ENCODE measurements around the gene AGPAT4. TPM values are rescaled to one million over a fixed set of nuclear protein-coding genes. Genes with fewer than 3 reads are reported as not detected.
"Not testable (repeated sequence)": the region's sequence is repeated elsewhere in the genome, so short reads cannot be mapped to it uniquely, and the experiment has no call there.

AGPAT4 gene
- polyA plus RNA-seq (2011; rRNA removed) (3.1 and 3.7 TPM in 2 replicates), polyA minus RNA-seq (2011; rRNA and poly(A)+ RNA removed) (1.8 and 2.1 TPM in 2 replicates)

- ChIA-PET CTCF (interaction anchor here (0.7 kb wide), 2 partner anchors 144 to 282 kb away, joined by 3 read pairs; no protein-coding TSS in a partner anchor), POLR2A (interaction anchor here (0.6 to 1.0 kb wide), 6 partner anchors 17 to 262 kb away, joined by 3 to 14 read pairs (median 9); no protein-coding TSS in a partner anchor)
- TF ChIP-seq, protein P1, sequence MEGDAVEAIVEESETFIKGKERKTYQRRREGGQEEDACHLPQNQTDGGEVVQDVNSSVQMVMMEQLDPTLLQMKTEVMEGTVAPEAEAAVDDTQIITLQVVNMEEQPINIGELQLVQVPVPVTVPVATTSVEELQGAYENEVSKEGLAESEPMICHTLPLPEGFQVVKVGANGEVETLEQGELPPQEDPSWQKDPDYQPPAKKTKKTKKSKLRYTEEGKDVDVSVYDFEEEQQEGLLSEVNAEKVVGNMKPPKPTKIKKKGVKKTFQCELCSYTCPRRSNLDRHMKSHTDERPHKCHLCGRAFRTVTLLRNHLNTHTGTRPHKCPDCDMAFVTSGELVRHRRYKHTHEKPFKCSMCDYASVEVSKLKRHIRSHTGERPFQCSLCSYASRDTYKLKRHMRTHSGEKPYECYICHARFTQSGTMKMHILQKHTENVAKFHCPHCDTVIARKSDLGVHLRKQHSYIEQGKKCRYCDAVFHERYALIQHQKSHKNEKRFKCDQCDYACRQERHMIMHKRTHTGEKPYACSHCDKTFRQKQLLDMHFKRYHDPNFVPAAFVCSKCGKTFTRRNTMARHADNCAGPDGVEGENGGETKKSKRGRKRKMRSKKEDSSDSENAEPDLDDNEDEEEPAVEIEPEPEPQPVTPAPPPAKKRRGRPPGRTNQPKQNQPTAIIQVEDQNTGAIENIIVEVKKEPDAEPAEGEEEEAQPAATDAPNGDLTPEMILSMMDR (IDR thresholded peaks at IDR 0.05; ENCODE audit: insufficient read depth, low read depth, low read length) = no peak
- Histone ChIP-seq H3K27me3 (ENCODE audit: control insufficient read depth, insufficient read depth, low read length) (no peaks in the 10 kb centered on the region), H3K36me3 (ENCODE audit: control insufficient read depth, insufficient read depth, low read length) (no peaks in the 10 kb centered on the region), H3K4me3 (ENCODE audit: low read depth, low read length) (peak within 1 kb of the TSS; percentile 55)
- DNase-seq (ENCODE audit: low read depth) = peak; percentile 86
Measured at GRCh38 chr6:161273752-161274487, at the start of gene AGPAT4. AGPAT4 (minus strand) TSS chr6:161274061; CDS start chr6:161232213, 41,848 bp downstream.

DNA sequence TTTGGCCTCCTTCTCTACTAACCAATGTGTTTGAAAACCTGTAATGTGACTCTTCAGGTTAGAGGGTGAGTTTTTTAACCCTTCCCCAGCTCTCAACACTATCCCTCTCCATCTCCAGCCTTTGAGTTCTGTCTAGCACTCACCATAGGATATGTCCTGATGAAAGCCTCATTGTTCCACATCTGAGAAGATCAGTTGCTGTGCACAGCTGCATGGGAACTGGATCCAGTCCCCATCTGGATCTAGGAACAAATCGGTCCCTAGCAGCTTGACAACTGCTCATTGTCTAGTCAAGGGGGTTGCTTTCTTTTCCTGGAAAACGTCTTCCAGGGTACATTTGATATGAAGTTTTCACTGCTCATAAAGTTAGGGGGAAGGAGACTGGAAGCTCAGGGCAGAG is 45.4 kb upstream of the AGPAT4 start:
- DNase-seq (ENCODE audit: low read depth) = no peak
- Histone ChIP-seq H3K36me3 (ENCODE audit: control insufficient read depth, insufficient read depth, low read length) (no peaks in the 10 kb centered on the region), H3K27me3 (ENCODE audit: control insufficient read depth, insufficient read depth, low read length) (no peaks in the 10 kb centered on the region), H3K4me3 (ENCODE audit: low read depth, low read length) (no peak overlapping the region)
- TF ChIP-seq, protein P1 (IDR thresholded peaks at IDR 0.05; ENCODE audit: insufficient read depth, low read depth, low read length) = no peak
- ChIA-PET CTCF (interaction anchor here (1.5 kb wide), 1 partner anchor 166 kb away, joined by 4 read pairs; no protein-coding TSS in a partner anchor), POLR2A (no interaction called here)

DNA sequence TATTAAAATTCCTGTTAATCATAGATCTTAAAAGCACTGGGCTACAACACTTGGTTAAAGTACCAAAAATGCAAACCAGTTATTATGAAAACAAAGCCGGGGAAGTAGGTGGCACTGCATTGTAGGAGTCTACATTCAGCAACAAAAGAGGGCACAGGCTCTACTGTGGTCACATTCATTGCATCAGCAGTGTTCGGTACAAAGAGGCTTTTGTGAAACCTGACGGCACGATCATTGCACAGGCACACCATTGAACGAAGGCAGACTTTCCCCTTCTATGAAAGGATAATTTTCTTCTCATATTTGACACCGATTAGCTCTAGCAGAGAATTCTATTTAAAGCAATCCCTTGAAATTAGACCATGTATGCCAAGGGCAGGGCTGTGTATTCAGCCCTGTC is 44.6 kb upstream of the AGPAT4 start:
- CTCF ChIA-PET = no interaction called here
- H3K27me3 ChIP-seq (ENCODE audit: control insufficient read depth, insufficient read depth, low read length) = no peaks in the 10 kb centered on the region

DNA sequence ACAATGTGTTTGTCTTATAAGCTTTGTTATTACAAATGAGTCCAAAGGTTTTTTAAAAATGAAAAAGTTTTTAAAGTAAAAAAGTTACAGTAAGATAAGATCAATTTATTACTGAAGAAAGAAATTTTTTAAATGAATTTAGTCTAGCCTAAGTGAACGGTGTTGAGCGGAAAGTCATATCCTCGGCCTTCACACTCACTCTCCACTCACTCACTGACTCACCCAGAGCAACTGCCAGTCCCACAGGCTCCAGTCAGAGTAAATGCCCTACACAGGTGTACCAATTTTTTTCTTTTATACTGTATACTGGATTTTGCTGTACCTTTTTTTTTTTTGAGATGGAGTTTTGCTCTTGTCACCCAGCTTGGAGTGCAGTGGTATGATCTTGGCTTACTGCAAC is 42.7 kb upstream of the AGPAT4 start:
- ChIA-PET CTCF (no interaction called here), POLR2A (no interaction called here)
- Histone ChIP-seq H3K4me3 (ENCODE audit: low read depth, low read length) (no peak overlapping the region), H3K36me3 (ENCODE audit: control insufficient read depth, insufficient read depth, low read length) (no peaks in the 10 kb centered on the region), H3K27me3 (ENCODE audit: control insufficient read depth, insufficient read depth, low read length) (no peaks in the 10 kb centered on the region)
- TF ChIP-seq, protein P1 (IDR thresholded peaks at IDR 0.05; ENCODE audit: insufficient read depth, low read depth, low read length) = no peak
- DNase-seq (ENCODE audit: low read depth) = no peak

More for the DNA sequence above, 44.6 kb upstream of the AGPAT4 start:
- TF ChIP-seq, protein P1 (IDR thresholded peaks at IDR 0.05; ENCODE audit: insufficient read depth, low read depth, low read length) = no peak
- POLR2A ChIA-PET = no interaction called here
- Histone ChIP-seq H3K36me3 (ENCODE audit: control insufficient read depth, insufficient read depth, low read length) (no peaks in the 10 kb centered on the region), H3K4me3 (ENCODE audit: low read depth, low read length) (no peak overlapping the region)
- no peak for DNase-seq (ENCODE audit: low read depth)

DNA sequence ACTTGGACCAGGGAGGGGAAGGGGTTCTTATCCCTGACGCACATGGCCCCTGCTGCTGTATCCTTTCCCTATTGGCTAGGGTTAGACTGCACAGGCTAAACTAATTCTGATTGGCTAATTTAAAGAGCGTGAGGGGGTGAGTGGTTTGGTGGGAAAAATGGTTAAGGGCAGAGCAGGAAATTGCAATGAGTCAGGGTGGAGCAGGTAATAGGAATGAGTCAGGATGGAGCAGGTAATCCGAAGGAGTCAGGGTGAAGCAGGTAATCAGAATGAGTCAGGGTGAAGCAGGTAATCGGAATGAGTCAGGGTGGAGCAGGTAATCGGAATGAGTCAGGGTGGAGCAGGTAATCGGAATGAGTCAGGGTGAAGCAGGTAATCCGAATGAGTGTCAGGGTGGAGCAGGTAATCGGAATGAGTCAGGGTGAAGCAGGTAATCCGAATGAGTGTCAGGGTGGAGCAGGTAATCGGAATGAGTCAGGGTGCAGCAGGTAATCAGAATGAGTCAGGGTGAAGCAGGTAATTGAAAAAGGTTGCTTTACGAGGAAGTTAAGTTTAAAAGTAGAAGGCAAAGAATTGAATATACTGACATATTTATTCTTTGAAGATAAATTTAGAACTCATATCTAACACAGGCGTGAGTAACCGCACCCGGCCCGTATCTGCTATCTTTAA is 41.5 kb upstream of the AGPAT4 start:
- H3K36me3 ChIP-seq (ENCODE audit: control insufficient read depth, insufficient read depth, low read length); CTCF ChIA-PET; H3K27me3 ChIP-seq (ENCODE audit: control insufficient read depth, insufficient read depth, low read length); H3K4me3 ChIP-seq (ENCODE audit: low read depth, low read length); DNase-seq (ENCODE audit: low read depth); POLR2A ChIA-PET: not testable (repeated sequence)

- H3K36me3 ChIP-seq (ENCODE audit: control insufficient read depth, insufficient read depth, low read length); POLR2A ChIA-PET; DNase-seq (ENCODE audit: low read depth); H3K4me3 ChIP-seq (ENCODE audit: low read depth, low read length); H3K27me3 ChIP-seq (ENCODE audit: control insufficient read depth, insufficient read depth, low read length); CTCF ChIA-PET: not testable (repeated sequence)
Measured at GRCh38 chr6:161314541-161315245, 40.8 kb upstream of the AGPAT4 start.
